ENCODE data around the gene ABLIM2.

DNA sequence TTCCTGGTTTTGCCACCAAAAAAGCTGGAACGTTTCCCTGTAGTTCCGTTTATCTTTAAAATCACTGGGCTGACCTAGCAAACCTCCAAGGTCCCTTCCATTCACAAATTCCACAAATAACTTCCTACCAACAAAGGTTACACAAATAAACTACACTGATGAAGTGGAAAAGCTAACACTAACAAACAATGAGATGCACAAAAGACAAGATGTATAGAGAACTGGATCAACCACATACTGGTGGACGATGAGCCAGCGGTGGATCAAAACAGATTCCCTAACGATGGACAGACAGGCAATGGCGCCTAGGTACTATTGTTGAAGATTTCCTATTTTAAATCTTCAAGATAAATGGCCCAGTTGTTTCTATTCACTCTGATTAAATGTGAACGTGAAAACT lies 234.4 kb downstream of the ABLIM2 start:
- TF ChIP-seq, protein P1, sequence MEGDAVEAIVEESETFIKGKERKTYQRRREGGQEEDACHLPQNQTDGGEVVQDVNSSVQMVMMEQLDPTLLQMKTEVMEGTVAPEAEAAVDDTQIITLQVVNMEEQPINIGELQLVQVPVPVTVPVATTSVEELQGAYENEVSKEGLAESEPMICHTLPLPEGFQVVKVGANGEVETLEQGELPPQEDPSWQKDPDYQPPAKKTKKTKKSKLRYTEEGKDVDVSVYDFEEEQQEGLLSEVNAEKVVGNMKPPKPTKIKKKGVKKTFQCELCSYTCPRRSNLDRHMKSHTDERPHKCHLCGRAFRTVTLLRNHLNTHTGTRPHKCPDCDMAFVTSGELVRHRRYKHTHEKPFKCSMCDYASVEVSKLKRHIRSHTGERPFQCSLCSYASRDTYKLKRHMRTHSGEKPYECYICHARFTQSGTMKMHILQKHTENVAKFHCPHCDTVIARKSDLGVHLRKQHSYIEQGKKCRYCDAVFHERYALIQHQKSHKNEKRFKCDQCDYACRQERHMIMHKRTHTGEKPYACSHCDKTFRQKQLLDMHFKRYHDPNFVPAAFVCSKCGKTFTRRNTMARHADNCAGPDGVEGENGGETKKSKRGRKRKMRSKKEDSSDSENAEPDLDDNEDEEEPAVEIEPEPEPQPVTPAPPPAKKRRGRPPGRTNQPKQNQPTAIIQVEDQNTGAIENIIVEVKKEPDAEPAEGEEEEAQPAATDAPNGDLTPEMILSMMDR (IDR thresholded peaks at IDR 0.05), result no peak
- no peak for TF ChIP-seq POLR2AphosphoS5 (IDR thresholded peaks at IDR 0.05)
